Omental fat pad (tissue), 4 donors: ENCODE measurements around the gene MRTFB. TPM values are rescaled to one million over a fixed set of nuclear protein-coding genes. Genes with fewer than 3 reads are reported as not detected.

Experiments used
- ATAC-seq: fragments of 150-250 bp; one replicate; pipeline ENCODE4 v1.9.1; 2016; ENCODE audit warnings: mild to moderate bottlenecking, moderate library complexity; ENCODE audit not compliant: low FRiP score
- DNase-seq: peaks from one replicate; pipeline ENCODE4 v3.0.0-alpha.2; 2019; ENCODE audit warnings: low spot score
- total RNA-seq, 4 donors: library from RNA; depleted of rRNA; stranded (reverse); fragments of >200 nt; gene quantifications; one replicate each; pipeline ENCODE4 v1.1.0, GENCODE V29; 2016
- TF ChIP-seq, protein P1 (sequence below), 3 donors: fragments of 450-650 bp; IDR thresholded peaks; one replicate each; pipeline ENCODE4 v1.5.1; 2016 to 2017; ENCODE audit warnings: antibody characterized with exemption in 3 of 3, mild to moderate bottlenecking in 3 of 3, moderate library complexity in 2 of 3

Gene MRTFB
- total RNA-seq, 4 donors from 2014 or later = 17.5 to 107 (median 55.8) TPM

DNA sequence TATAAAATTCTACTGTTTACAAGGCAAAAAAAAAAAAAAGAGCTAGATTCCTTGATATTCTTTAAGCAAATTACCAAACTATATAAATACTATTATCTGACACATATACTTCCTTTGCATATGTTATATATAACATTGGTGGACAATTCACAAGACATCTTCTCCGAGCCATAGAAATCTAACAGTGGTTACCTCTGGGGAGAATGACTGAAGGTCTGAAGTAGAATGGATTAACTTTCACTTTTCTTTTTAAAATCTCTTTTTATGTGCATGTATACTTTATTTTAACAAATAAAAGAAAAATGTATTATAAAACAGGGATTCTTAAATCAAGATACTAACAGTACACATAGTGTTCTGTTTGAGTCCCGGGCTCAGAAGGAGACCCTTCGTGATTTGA, 131.0 kb downstream of the MRTFB start:
- no peak for DNase-seq
- ATAC-seq = no peak
- TF ChIP-seq, protein P1, sequence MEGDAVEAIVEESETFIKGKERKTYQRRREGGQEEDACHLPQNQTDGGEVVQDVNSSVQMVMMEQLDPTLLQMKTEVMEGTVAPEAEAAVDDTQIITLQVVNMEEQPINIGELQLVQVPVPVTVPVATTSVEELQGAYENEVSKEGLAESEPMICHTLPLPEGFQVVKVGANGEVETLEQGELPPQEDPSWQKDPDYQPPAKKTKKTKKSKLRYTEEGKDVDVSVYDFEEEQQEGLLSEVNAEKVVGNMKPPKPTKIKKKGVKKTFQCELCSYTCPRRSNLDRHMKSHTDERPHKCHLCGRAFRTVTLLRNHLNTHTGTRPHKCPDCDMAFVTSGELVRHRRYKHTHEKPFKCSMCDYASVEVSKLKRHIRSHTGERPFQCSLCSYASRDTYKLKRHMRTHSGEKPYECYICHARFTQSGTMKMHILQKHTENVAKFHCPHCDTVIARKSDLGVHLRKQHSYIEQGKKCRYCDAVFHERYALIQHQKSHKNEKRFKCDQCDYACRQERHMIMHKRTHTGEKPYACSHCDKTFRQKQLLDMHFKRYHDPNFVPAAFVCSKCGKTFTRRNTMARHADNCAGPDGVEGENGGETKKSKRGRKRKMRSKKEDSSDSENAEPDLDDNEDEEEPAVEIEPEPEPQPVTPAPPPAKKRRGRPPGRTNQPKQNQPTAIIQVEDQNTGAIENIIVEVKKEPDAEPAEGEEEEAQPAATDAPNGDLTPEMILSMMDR (IDR thresholded peaks at IDR 0.05) = no peak

DNA sequence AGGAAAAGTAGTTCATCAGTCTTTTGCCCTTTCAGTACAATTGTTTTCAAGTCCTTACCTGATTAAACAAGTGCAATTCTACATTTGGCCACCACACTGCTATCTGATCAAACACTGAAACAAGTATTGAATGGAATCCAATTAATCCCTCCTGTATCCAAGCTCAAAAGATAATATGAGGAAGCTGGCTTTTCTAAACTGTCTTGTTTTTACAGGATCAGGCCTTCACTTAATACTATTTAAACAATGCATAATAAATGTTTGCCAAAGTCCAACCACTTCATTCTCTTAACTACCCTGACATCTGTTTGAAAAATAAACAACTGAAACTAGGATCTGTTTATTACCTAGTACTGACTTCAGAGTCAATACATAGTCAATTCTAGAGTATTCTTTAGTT, 131.6 kb downstream of the MRTFB start:
- ATAC-seq (no peak), DNase-seq (no peak)
- TF ChIP-seq, protein P1 (IDR thresholded peaks at IDR 0.05) = no peak

- ATAC-seq = no peak
- TF ChIP-seq, protein P1 (IDR thresholded peaks at IDR 0.05) = no peak
- no peak for DNase-seq
Observed at GRCh38 chr16:14203166-14203565, 132.0 kb downstream of the MRTFB start.

- DNase-seq = no peak
- no peak for ATAC-seq
- TF ChIP-seq, protein P1 (IDR thresholded peaks at IDR 0.05) = no peak
Observed at GRCh38 chr16:14205666-14206065, 134.5 kb downstream of the MRTFB start.

GRCh38 chr16:14211856-14212543, 140.9 kb downstream of the MRTFB start:
- TF ChIP-seq, protein P1 (IDR thresholded peaks at IDR 0.05) = no peak
- ATAC-seq = no peak
- no peak for DNase-seq

DNA sequence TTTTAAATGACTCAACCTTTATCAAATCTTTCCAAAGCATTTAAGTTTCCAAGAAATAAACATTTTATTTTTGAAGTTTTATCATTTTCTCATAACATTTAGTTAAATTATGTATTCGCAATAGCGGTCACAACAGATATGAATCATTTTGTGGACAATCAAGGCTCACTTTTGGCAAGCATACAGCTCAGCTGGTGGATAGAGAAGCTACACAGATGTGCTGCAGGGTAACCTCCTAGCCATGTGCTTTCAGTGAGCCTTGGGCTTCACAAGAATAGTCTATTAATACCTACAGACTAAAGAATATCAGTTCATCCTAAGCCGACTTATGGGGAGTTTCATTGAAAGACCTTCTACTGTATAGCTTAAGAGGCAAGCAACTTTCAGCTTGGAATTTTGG, 144.8 kb downstream of the MRTFB start:
- no peak for DNase-seq
- TF ChIP-seq, protein P1 (IDR thresholded peaks at IDR 0.05) = no peak
- no peak for ATAC-seq

DNA sequence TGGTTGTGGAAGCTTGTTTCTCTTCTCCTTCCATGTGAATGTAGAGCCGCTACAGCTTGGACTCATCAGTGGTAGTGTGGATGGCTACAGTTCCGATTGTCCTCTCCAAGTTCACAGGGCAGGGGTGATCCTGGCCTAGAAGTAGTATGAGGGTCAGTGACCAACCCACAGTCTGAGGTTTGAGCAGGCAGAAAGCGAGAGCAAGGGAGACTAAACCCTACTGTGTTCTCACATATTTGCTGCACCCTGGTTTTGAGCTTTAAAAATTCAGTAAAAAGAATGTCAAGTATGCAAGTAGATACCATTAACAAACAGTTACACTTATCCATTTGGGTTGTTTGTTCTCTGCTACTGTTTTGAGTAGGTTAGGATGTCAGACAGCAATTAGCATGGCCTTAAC, 148.9 kb downstream of the MRTFB start:
- DNase-seq (no peak), ATAC-seq (no peak)
- TF ChIP-seq, protein P1 (IDR thresholded peaks at IDR 0.05) = no peak
